SU-DHL-6 (cell line): ENCODE data around the gene SHC2.

Experiments used
- H2AFZ ChIP-seq: fragments of 200-600 bp; sonication (generic); 2 replicates; pipeline ENCODE4 v1.6.1; 2014; ENCODE audit warnings: low read depth, mild to moderate bottlenecking, moderate library complexity, mixed read lengths, antibody characterized with exemption, low read length; ENCODE audit not compliant: severe bottlenecking
- H3F3A ChIP-seq: fragments of 200-600 bp; shearing (Covaris generic); 2 replicates; pipeline ENCODE4 v1.6.0; 2016; ENCODE audit warnings: antibody characterized with exemption, mild to moderate bottlenecking; ENCODE audit not compliant: insufficient read depth
- H3K27ac ChIP-seq: fragments of 200-600 bp; sonication (generic); 2 replicates; pipeline ENCODE4 v1.5.1; 2016; ENCODE audit warnings: low read depth, mild to moderate bottlenecking, low read length, moderate library complexity, mixed read lengths
- H3K27me3 ChIP-seq: fragments of 200-600 bp; sonication (generic), shearing (Covaris generic); 2 replicates; pipeline ENCODE4 v1.6.0; 2014; ENCODE audit warnings: mild to moderate bottlenecking, low read length
- H3K36me3 ChIP-seq: fragments of 200-600 bp; sonication (generic); 2 replicates; pipeline ENCODE4 v1.6.1; 2014; ENCODE audit warnings: mild to moderate bottlenecking, low read length, mixed read lengths
- H3K4me2 ChIP-seq: fragments of 300-600, 200-600 bp; shearing (Covaris generic), sonication (generic); 2 replicates; pipeline ENCODE4 v1.6.0; 2014; ENCODE audit warnings: low read length, low read depth, mild to moderate bottlenecking; ENCODE audit not compliant: poor library complexity, severe bottlenecking
- H3K4me3 ChIP-seq: fragments of 200-600 bp; sonication (generic); 2 replicates; pipeline ENCODE4 v1.5.1; 2014; ENCODE audit warnings: antibody characterized with exemption, low read length, mild to moderate bottlenecking, mixed read lengths; ENCODE audit not compliant: insufficient read depth, poor library complexity, severe bottlenecking
- H3K79me2 ChIP-seq: fragments of 200-600 bp; sonication (generic); 2 replicates; pipeline ENCODE4 v1.6.1; 2014; ENCODE audit warnings: mild to moderate bottlenecking, low read length, moderate library complexity; ENCODE audit not compliant: insufficient read depth
- H3K9ac ChIP-seq: fragments of 200-600 bp; sonication (generic); 2 replicates; pipeline ENCODE4 v1.7.0; 2014; ENCODE audit warnings: mild to moderate bottlenecking, low read length
- H3K9me2 ChIP-seq: fragments of 200-600 bp; sonication (generic); replicated peaks from 2 replicates; pipeline ENCODE4 v1.6.1; 2014; ENCODE audit warnings: low read length; ENCODE audit not compliant: insufficient read depth
- H3K9me3 ChIP-seq: fragments of 200-600 bp; sonication (generic); 2 replicates; pipeline ENCODE4 v1.6.1; 2014; ENCODE audit warnings: low read length, mixed read lengths; ENCODE audit not compliant: insufficient read depth
- H4K20me1 ChIP-seq: fragments of 200-600 bp; sonication (generic); 2 replicates; pipeline ENCODE4 v1.6.1; 2014; ENCODE audit warnings: low read depth, mild to moderate bottlenecking, antibody characterized with exemption, low read length, moderate library complexity, mixed read lengths
- EZH2phosphoT487 ChIP-seq: fragments of 200-600 bp; sonication (generic), shearing (Covaris generic); conservative IDR thresholded peaks from 2 replicates; pipeline ENCODE4 v1.6.1; 2018; ENCODE audit warnings: mild to moderate bottlenecking, antibody characterized with exemption, low read length, moderate library complexity, mixed read lengths
- TF ChIP-seq, protein P1 (sequence below): fragments of 200-600 bp; sonication (generic); IDR thresholded peaks from one replicate; pipeline ENCODE4 v1.5.1; 2017; ENCODE audit warnings: antibody characterized with exemption, mild to moderate bottlenecking, low read length, moderate library complexity; ENCODE audit not compliant: insufficient read depth, poor library complexity, severe bottlenecking

The SHC2 gene

DNA sequence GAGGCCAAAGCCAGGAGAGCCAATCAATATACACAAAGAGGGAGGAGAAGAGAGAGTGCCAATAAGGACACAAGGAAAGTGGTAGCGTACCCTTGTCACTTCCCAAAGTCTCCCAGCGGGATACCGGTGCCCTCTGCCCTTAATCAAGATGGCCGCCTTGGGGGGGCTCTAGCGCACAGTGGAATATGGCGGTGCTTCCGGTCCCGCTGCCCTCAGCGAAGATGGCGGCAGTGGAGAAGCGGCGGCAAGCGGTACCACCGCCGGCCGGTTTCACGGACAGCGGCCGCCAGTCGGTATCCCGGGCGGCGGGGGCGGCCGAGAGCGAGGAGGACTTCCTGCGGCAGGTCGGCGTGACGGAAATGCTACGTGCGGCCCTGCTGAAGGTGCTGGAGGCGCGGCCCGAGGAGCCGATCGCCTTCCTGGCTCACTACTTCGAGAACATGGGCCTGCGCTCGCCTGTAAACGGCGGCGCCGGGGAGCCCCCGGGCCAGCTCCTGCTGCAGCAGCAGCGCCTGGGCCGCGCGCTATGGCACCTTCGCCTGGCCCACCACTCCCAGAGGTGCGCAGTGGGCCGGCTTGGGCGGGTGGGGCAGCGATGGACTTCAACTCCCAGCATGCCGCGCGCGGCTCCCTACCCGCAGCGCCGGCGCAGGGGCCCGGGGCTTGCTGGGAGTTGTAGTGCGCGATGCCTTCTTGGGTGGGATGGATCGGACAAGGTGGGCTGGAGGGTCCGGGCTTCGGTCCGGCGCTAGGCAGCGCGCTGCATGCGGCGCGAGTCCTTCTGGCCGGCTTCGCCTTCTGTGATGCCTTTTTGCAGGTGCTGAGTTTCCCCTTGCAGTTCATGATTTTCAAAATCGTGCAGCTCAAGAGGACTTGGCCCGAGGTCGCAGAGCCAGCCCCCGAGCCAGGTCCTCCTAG is 46.7 kb upstream of the SHC2 start, which contains the start of gene TPGS1:
Gene TPGS1, plus strand, starts transcription at position 212 of the 918 bp plus-strand sequence. Its CDS starts 10 bp downstream, at position 222.
- Histone ChIP-seq H3F3A (peaks cover 10% of the 10 kb centered on the region), H3K4me2 (peak within 1 kb of the TSS; percentile 91), H3K9ac (peak within 1 kb of the TSS; percentile 81), H4K20me1 (no peaks in the 10 kb centered on the region), H3K36me3 (no peaks in the 10 kb centered on the region), H2AFZ (peak within 1 kb of the TSS; percentile 98), H3K9me3 (no peaks in the 10 kb centered on the region), H3K27me3 (no peaks in the 10 kb centered on the region), H3K79me2 (no peaks in the 10 kb centered on the region), H3K4me3 (peak within 1 kb of the TSS; percentile 70), H3K9me2 (no peaks in the 10 kb centered on the region), H3K27ac (peak within 1 kb of the TSS; percentile 88)
- TF ChIP-seq EZH2phosphoT487, result no peak
- TF ChIP-seq, protein P1, sequence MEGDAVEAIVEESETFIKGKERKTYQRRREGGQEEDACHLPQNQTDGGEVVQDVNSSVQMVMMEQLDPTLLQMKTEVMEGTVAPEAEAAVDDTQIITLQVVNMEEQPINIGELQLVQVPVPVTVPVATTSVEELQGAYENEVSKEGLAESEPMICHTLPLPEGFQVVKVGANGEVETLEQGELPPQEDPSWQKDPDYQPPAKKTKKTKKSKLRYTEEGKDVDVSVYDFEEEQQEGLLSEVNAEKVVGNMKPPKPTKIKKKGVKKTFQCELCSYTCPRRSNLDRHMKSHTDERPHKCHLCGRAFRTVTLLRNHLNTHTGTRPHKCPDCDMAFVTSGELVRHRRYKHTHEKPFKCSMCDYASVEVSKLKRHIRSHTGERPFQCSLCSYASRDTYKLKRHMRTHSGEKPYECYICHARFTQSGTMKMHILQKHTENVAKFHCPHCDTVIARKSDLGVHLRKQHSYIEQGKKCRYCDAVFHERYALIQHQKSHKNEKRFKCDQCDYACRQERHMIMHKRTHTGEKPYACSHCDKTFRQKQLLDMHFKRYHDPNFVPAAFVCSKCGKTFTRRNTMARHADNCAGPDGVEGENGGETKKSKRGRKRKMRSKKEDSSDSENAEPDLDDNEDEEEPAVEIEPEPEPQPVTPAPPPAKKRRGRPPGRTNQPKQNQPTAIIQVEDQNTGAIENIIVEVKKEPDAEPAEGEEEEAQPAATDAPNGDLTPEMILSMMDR, result no peak

DNA sequence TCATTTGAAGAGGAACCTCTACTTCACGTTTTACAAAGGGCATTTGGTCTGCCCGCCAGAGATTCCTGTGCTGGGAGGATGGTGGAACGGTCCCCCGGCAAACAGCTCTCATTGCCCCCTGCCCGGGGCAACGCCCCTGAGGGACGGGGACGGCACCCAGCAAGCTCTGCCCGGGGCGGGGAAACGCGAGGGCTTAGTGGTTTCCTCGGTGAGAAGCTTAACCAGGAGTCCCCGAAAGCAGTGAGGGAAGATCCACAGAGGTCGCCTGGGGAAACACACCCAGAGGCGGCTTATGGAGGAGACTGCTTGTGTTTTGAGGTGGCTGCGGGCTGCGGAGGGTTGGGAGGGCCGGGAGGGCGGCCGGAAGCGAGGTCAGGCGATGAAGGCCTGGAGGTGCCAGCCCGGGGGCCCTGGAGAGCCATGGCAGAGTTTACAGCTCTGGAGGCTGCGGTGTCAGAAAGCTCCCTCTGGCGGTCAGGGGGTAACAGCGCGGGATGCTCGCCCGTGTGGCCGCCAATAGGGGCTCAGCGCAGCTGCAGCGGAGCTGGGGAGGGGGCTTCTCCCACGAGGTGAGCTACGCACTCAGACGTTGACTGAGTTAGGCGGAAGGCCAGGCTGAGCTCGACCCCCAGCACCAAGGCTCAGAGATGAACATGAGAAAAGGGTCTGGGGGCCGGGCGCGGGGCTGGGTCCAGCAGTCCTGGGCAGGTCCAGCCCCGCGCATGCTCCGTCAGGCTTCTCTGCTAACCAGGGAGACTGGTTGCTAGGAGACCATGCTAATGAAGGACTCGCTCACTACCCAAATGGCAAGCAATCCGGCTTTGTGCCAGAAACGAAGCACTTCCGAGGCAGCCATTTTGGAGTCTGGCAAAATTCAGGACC is 45.8 kb upstream of the SHC2 start:
- Histone ChIP-seq H3K9ac (peak overlapping the region; percentile 81), H3K4me3 (peak overlapping the region; percentile 70), H3K27me3 (no peaks in the 10 kb centered on the region), H3K36me3 (no peaks in the 10 kb centered on the region), H3K4me2 (peak overlapping the region; percentile 91), H2AFZ (peak overlapping the region; percentile 98), H3K79me2 (no peaks in the 10 kb centered on the region), H4K20me1 (no peaks in the 10 kb centered on the region), H3F3A (peaks cover 10% of the 10 kb centered on the region), H3K27ac (peak overlapping the region; percentile 88), H3K9me2 (no peaks in the 10 kb centered on the region), H3K9me3 (no peaks in the 10 kb centered on the region)
- TF ChIP-seq, protein P1, result peak; percentile 95
- no peak for TF ChIP-seq EZH2phosphoT487

DNA sequence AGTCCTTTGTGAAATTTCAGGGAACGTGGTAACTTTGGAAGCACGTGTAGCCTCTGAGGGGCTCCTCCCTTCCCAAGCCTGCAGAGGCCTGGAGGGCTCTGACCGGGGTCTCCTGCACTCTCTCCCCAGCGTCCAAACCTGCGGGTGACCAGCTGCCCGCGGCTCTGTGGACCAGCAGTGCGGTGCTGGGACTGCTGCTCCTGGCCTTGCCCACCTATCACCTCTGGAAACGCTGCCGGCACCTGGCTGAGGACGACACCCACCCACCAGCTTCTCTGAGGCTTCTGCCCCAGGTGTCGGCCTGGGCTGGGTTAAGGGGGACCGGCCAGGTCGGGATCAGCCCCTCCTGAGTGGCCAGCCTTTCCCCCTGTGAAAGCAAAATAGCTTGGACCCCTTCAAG is 43.8 kb upstream of the SHC2 start:
- Histone ChIP-seq H3K27me3 (no peaks in the 10 kb centered on the region), H3K9me2 (no peaks in the 10 kb centered on the region)

More for the DNA sequence above, 43.8 kb upstream of the SHC2 start:
- Histone ChIP-seq H3K4me3 (no peak overlapping the region), H3K79me2 (no peaks in the 10 kb centered on the region), H3K9me3 (no peaks in the 10 kb centered on the region), H3K9ac (no peak overlapping the region), H4K20me1 (no peaks in the 10 kb centered on the region), H3K4me2 (no peak overlapping the region), H3F3A (no peaks in the 10 kb centered on the region), H3K27ac (no peak overlapping the region), H3K36me3 (no peaks in the 10 kb centered on the region), H2AFZ (no peak overlapping the region)
- no peak for TF ChIP-seq EZH2phosphoT487
- TF ChIP-seq, protein P1, result no peak
